ENCODE results near the gene MPHOSPH9.

DNA sequence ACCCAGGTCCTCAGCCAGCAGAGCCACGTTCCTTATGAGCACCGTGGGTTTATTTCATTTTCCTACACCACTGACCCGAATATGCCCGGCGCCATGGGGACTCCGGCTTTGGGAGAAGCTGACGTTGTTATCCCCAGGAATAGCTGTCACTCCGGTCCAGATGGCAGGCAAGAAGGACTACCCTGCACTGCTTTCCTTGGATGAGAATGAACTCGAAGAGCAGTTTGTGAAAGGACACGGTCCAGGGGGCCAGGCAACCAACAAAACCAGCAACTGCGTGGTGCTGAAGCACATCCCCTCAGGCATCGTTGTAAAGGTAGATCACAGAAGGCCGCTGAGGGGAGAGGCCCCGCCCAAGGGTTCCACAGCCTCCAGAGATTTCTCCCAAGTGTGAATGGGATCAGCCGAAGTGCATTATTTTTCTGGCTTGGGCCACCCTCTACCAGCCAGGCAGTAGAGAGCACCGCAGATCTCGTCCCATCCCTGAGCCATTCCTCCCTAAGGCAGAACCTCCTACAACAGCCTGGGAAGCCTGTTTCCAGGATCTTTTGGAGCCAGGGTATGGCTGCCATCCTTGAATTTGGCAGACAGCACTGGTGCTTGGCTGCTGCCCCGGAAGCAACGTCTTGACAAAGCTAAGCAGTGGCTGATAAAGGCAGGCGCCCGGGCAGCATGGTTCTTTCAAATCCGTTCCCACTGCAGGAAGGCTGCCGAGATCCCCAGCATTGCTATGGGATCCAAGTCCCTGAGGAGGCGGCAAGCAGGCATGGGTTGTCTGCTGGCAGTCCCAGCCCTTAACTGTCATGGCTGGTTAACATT lies 20.9 kb upstream of the MPHOSPH9 start:
- TF ChIP-seq, protein P1, sequence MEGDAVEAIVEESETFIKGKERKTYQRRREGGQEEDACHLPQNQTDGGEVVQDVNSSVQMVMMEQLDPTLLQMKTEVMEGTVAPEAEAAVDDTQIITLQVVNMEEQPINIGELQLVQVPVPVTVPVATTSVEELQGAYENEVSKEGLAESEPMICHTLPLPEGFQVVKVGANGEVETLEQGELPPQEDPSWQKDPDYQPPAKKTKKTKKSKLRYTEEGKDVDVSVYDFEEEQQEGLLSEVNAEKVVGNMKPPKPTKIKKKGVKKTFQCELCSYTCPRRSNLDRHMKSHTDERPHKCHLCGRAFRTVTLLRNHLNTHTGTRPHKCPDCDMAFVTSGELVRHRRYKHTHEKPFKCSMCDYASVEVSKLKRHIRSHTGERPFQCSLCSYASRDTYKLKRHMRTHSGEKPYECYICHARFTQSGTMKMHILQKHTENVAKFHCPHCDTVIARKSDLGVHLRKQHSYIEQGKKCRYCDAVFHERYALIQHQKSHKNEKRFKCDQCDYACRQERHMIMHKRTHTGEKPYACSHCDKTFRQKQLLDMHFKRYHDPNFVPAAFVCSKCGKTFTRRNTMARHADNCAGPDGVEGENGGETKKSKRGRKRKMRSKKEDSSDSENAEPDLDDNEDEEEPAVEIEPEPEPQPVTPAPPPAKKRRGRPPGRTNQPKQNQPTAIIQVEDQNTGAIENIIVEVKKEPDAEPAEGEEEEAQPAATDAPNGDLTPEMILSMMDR (IDR thresholded peaks at IDR 0.05) = no peak
- no peak for TF ChIP-seq EP300 (IDR thresholded peaks at IDR 0.05)

All from stomach (tissue), 4 donors.